T-cell (primary cell): Measurements from ENCODE around the gene C10orf90. TPM values are rescaled to one million over a fixed set of nuclear protein-coding genes. Genes with fewer than 3 reads are reported as not detected.

ENCODE experiments used
- ATAC-seq, 4 experiments: fragments of 200-7000 bp in 3 of 4; fragments of 150-1000 bp in 1 of 4; cut with Tn5 transposase; replicated peaks in 1 of 4; 1 replicate in 3 of 4; 2 replicates in 1 of 4; pipeline ENCODE4 v1.10.0; 2021; ENCODE audit warnings: moderate library complexity in 3 of 4, mild to moderate bottlenecking in 2 of 4, moderate number of reproducible peaks in 1 of 4
- CTCF ChIA-PET, 2 donors: fragments of 300-600 bp; sonication (Branson Sonifier 250); formaldehyde crosslinking; loops; one replicate each; lab custom pipeline; 2022; ENCODE audit warnings: antibody characterized with exemption in 2 of 2; lab: Charles Lee
- POLR2A ChIA-PET, 2 donors: fragments of 300-600 bp; sonication (Branson Sonifier 250); formaldehyde crosslinking; loops; one replicate each; lab custom pipeline; 2022; ENCODE audit warnings: antibody characterized with exemption in 2 of 2; lab: Charles Lee
- DNase-seq, 35 experiments: peaks; one replicate each; pipeline versions ENCODE4 v3.0.0 to v3.0.0-alpha.2; 2013 to 2023
- H3K27ac ChIP-seq: one replicate; pipeline ENCODE4 v1.5.1; 2013; ENCODE audit warnings: low read length
- H3K27me3 ChIP-seq, 2 experiments: replicated peaks in 1 of 2; 1 replicate in 1 of 2; 2 replicates in 1 of 2; pipeline versions ENCODE4 v1.6.1 to v1.7.0; 2013; ENCODE audit warnings: low read length in 1 of 2, mixed read lengths in 1 of 2; ENCODE audit not compliant: control insufficient read depth in 2 of 2, insufficient read depth in 2 of 2; ENCODE audit errors: extremely low read depth in 1 of 2
- H3K36me3 ChIP-seq, 2 donors: 1 replicate in 1 of 2; 2 replicates in 1 of 2; pipeline versions ENCODE4 v1.6.1 to v1.7.0; 2013; ENCODE audit warnings: low read length in 1 of 2; ENCODE audit not compliant: control insufficient read depth in 2 of 2, insufficient read depth in 1 of 2; ENCODE audit errors: extremely low read depth in 1 of 2
- H3K4me1 ChIP-seq, 2 experiments: 1 replicate in 1 of 2; 2 replicates in 1 of 2; pipeline versions ENCODE4 v1.6.1 to v1.7.0; 2013; ENCODE audit warnings: low read length in 2 of 2, mixed read lengths in 1 of 2; ENCODE audit not compliant: insufficient read depth in 2 of 2, control insufficient read depth in 1 of 2; ENCODE audit errors: extremely low read depth in 1 of 2
- H3K4me3 ChIP-seq, 2 donors: 1 replicate in 1 of 2; 2 replicates in 1 of 2; pipeline versions ENCODE4 v1.5.1 to v1.7.0; 2013; ENCODE audit warnings: mild to moderate bottlenecking in 2 of 2, low read length in 1 of 2, moderate library complexity in 1 of 2; ENCODE audit not compliant: control insufficient read depth in 1 of 2; ENCODE audit errors: extremely low read depth in 1 of 2
- H3K9me3 ChIP-seq: 2 replicates; pipeline ENCODE4 v1.7.0; 2013
- H3K27ac Mint-ChIP-seq, 2 donors: one replicate each; pipeline ENCODE4 v1.8.0; 2020 to 2021; ENCODE audit warnings: mild to moderate bottlenecking in 2 of 2, mixed read lengths in 2 of 2
- H3K27me3 Mint-ChIP-seq, 2 donors: one replicate each; pipeline ENCODE4 v1.8.0; 2021 to 2022; ENCODE audit warnings: mixed read lengths in 2 of 2
- H3K36me3 Mint-ChIP-seq: one replicate; pipeline ENCODE4 v1.8.0; 2021; ENCODE audit warnings: mixed read lengths
- H3K4me1 Mint-ChIP-seq, 3 donors: one replicate each; pipeline ENCODE4 v1.8.0; 2020 to 2022; ENCODE audit warnings: mixed read lengths in 3 of 3, mild to moderate bottlenecking in 1 of 3
- H3K4me3 Mint-ChIP-seq, 3 donors: one replicate each; pipeline ENCODE4 v1.8.0; 2020 to 2022; ENCODE audit warnings: mild to moderate bottlenecking in 3 of 3, mixed read lengths in 3 of 3, moderate library complexity in 3 of 3
- H3K9me3 Mint-ChIP-seq, 3 donors: one replicate each; pipeline ENCODE4 v1.8.0; 2020 to 2022; ENCODE audit warnings: mixed read lengths in 3 of 3
- WGBS: methylation state at CpG from one replicate; pipeline ENCODE4 v1.1.5; 2013; ENCODE audit warnings: missing lambda C conversion rate; ENCODE audit not compliant: insufficient coverage; 5-methylcytosine and 5-hydroxymethylcytosine counted together
- total RNA-seq, 35 experiments: library from RNA in 6 of 35; stranded (reverse) in 6 of 35; fragments of 120-200 nt in 1 of 35; gene quantifications; one replicate each; pipeline versions ENCODE4 v1.2.1 to v1.2.4 and lab custom pipeline; 2013 to 2026

Gene C10orf90
- total RNA-seq, 5 donors from 2014 or later (not counting 1 experiment from before 2014, with no cell fraction given): not detected

DNA sequence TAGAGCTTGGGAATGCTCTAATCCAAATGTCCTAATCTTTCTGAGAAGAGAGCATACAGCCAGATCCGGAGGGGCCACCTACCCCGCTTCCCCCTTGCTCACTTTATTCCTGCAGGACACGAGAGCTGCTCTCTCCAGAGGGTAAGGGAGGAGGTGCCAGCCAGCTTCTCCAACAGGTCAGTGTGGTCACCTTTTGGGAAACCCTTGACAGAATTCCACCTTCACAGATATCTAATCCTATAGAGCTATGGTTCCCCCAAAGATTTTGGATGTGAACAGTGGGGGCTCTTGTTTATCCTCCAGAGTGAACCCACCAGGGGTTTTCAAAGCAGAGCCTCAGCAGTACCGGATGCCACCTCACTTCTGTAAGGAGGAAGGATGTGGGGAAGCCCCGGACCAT, 34.6 kb upstream of the C10orf90 start:
- Histone ChIP-seq H3K4me3 (no peak overlapping the region), H3K4me1 (no peaks in the 10 kb centered on the region), H3K27ac (no peak overlapping the region), H3K9me3 (no peaks in the 10 kb centered on the region), H3K36me3 (no peaks in the 10 kb centered on the region), H3K27me3 (peaks cover 0 to 5% of the 10 kb centered on the region in 2 experiments)
- H3K4me3 Mint-ChIP-seq: no peak overlapping the region
- H3K36me3 Mint-ChIP-seq: no peaks in the 10 kb centered on the region
- WGBS: no CpG with 5 or more reads among the region's 5 CpGs
- H3K27ac Mint-ChIP-seq: no peak overlapping the region
- DNase-seq (no peak), ATAC-seq (no peak)
- ChIA-PET CTCF (no interaction called here), POLR2A (no interaction called here)
- H3K4me1 Mint-ChIP-seq: no peaks in the 10 kb centered on the region
- no peaks in the 10 kb centered on the region for H3K27me3 Mint-ChIP-seq
- H3K9me3 Mint-ChIP-seq: no peaks in the 10 kb centered on the region

GRCh38 chr10:126704649-126705048, 34.2 kb upstream of the C10orf90 start:
- CTCF ChIA-PET: no interaction called here
- no peaks in the 10 kb centered on the region for H3K4me1 Mint-ChIP-seq
- Histone ChIP-seq H3K27me3 (peaks cover 0 to 5% of the 10 kb centered on the region in 2 experiments), H3K9me3 (no peaks in the 10 kb centered on the region), H3K4me1 (no peaks in the 10 kb centered on the region), H3K36me3 (no peaks in the 10 kb centered on the region), H3K27ac (no peak overlapping the region), H3K4me3 (no peak overlapping the region)
- no peak for DNase-seq
- H3K36me3 Mint-ChIP-seq: no peaks in the 10 kb centered on the region
- no peak overlapping the region for H3K4me3 Mint-ChIP-seq
- no peak overlapping the region for H3K27ac Mint-ChIP-seq
- POLR2A ChIA-PET: no interaction called here
- 59% methylated on average over 6 of the region's 7 CpGs for WGBS
- H3K27me3 Mint-ChIP-seq: no peaks in the 10 kb centered on the region
- ATAC-seq: no peak
- H3K9me3 Mint-ChIP-seq: no peaks in the 10 kb centered on the region

- no peaks in the 10 kb centered on the region for H3K36me3 Mint-ChIP-seq
- H3K4me1 Mint-ChIP-seq: no peaks in the 10 kb centered on the region
- ChIA-PET POLR2A (no interaction called here), CTCF (no interaction called here)
- H3K27ac Mint-ChIP-seq: no peak overlapping the region
- H3K27me3 Mint-ChIP-seq: no peaks in the 10 kb centered on the region
- no peak overlapping the region for H3K27ac ChIP-seq
- no peaks in the 10 kb centered on the region for H3K36me3 ChIP-seq
- H3K4me3 Mint-ChIP-seq: no peak overlapping the region
- no peaks in the 10 kb centered on the region for H3K9me3 Mint-ChIP-seq
- ATAC-seq (no peak), DNase-seq (no peak)
- no CpG with 5 or more reads among the region's 3 CpGs for WGBS
- H3K4me1 ChIP-seq: no peaks in the 10 kb centered on the region
- no peaks in the 10 kb centered on the region for H3K9me3 ChIP-seq
- peaks cover 0 to 5% of the 10 kb centered on the region in 2 experiments for H3K27me3 ChIP-seq
- no peak overlapping the region for H3K4me3 ChIP-seq
Observed at GRCh38 chr10:126702181-126702580, 31.7 kb upstream of the C10orf90 start.

- Histone ChIP-seq H3K4me3 (no peak overlapping the region), H3K27me3 (peaks cover 0 to 5% of the 10 kb centered on the region in 2 experiments), H3K4me1 (no peaks in the 10 kb centered on the region), H3K36me3 (no peaks in the 10 kb centered on the region), H3K9me3 (no peaks in the 10 kb centered on the region), H3K27ac (no peak overlapping the region)
- H3K9me3 Mint-ChIP-seq: no peaks in the 10 kb centered on the region
- POLR2A ChIA-PET: no interaction called here
- H3K4me1 Mint-ChIP-seq: no peaks in the 10 kb centered on the region
- H3K36me3 Mint-ChIP-seq: no peaks in the 10 kb centered on the region
- ATAC-seq: no peak
- H3K4me3 Mint-ChIP-seq: no peak overlapping the region
- WGBS: 100% methylated on average over 1 of the region's 2 CpGs
- no peaks in the 10 kb centered on the region for H3K27me3 Mint-ChIP-seq
- CTCF ChIA-PET: no interaction called here
- DNase-seq: no peak
- no peak overlapping the region for H3K27ac Mint-ChIP-seq
Observed at GRCh38 chr10:126701526-126701925, 31.0 kb upstream of the C10orf90 start.

DNA sequence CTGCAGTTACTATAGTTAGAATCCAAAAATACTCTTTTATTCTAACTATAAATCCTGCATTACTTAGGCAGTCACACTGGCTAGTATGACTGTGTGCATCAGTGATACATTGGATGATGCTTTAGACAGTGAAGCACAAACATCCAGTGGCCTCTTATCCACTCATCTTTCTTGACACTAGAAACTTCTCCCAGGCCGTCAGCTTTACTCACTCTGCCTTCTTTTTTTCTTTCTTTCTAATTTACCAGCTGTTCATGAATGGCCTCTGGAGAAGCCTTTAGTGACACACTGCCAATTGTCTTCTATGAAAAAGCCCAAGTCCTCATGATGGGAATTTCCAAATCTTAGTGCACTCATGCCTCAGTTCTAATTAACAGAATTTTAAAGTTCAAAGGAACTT, 26.2 kb upstream of the C10orf90 start:
- Mint-ChIP-seq H3K27ac (no peak overlapping the region), H3K4me1 (no peaks in the 10 kb centered on the region), H3K4me3 (no peak overlapping the region), H3K9me3 (peaks cover 0 to 12% (median 6%) of the 10 kb centered on the region in 3 donors), H3K27me3 (no peaks in the 10 kb centered on the region), H3K36me3 (no peaks in the 10 kb centered on the region)
- Histone ChIP-seq H3K4me1 (no peaks in the 10 kb centered on the region), H3K27ac (no peak overlapping the region), H3K9me3 (no peaks in the 10 kb centered on the region), H3K4me3 (no peak overlapping the region), H3K27me3 (no peaks in the 10 kb centered on the region), H3K36me3 (no peaks in the 10 kb centered on the region)
- ChIA-PET POLR2A (interaction anchor here in 1 of 2 donors (0.5 kb wide), 1 partner anchor 1771 kb away, joined by 3 read pairs; no protein-coding TSS in a partner anchor), CTCF (no interaction called here)
- ATAC-seq: no peak
- WGBS: no CpG with 5 or more reads among the region's 1 CpG
- DNase-seq: no peak

GRCh38 chr10:126691456-126691855, 21.0 kb upstream of the C10orf90 start:
- H3K27ac ChIP-seq: no peak overlapping the region
- H3K36me3 ChIP-seq: no peaks in the 10 kb centered on the region
- Mint-ChIP-seq H3K4me1 (no peaks in the 10 kb centered on the region), H3K36me3 (no peaks in the 10 kb centered on the region), H3K27ac (no peak overlapping the region), H3K4me3 (no peak overlapping the region), H3K27me3 (no peaks in the 10 kb centered on the region), H3K9me3 (peaks cover 0 to 12% (median 10%) of the 10 kb centered on the region in 3 donors)
- no peak overlapping the region for H3K4me3 ChIP-seq
- no peaks in the 10 kb centered on the region for H3K27me3 ChIP-seq
- H3K4me1 ChIP-seq: no peaks in the 10 kb centered on the region
- WGBS: 50% methylated on average over 1 of the region's 1 CpG
- POLR2A ChIA-PET: no interaction called here
- H3K9me3 ChIP-seq: no peaks in the 10 kb centered on the region
- DNase-seq (no peak), ATAC-seq (no peak)
- CTCF ChIA-PET: interaction anchor here in 1 of 2 donors (0.5 kb wide), 1 partner anchor 96 kb away, joined by 5 read pairs; no protein-coding TSS in a partner anchor

- WGBS: 20% methylated on average over 1 of the region's 2 CpGs
- peaks cover 0 to 12% (median 10%) of the 10 kb centered on the region in 3 donors for H3K9me3 Mint-ChIP-seq
Observed at GRCh38 chr10:126690534-126690933, 20.0 kb upstream of the C10orf90 start.

More at GRCh38 chr10:126690534-126690933, 20.0 kb upstream of the C10orf90 start:
- H3K27me3 Mint-ChIP-seq: peaks cover 0 to 5% of the 10 kb centered on the region in 2 donors
- POLR2A ChIA-PET: no interaction called here
- ATAC-seq (no peak), DNase-seq (no peak)
- H3K4me1 Mint-ChIP-seq: no peaks in the 10 kb centered on the region
- CTCF ChIA-PET: no interaction called here
- no peak overlapping the region for H3K4me3 ChIP-seq
- no peaks in the 10 kb centered on the region for H3K4me1 ChIP-seq
- H3K27ac ChIP-seq: no peak overlapping the region
- H3K36me3 Mint-ChIP-seq: no peaks in the 10 kb centered on the region
- no peaks in the 10 kb centered on the region for H3K36me3 ChIP-seq
- H3K27ac Mint-ChIP-seq: no peak overlapping the region
- H3K4me3 Mint-ChIP-seq: no peak overlapping the region
- no peaks in the 10 kb centered on the region for H3K27me3 ChIP-seq
- no peaks in the 10 kb centered on the region for H3K9me3 ChIP-seq
